Stimulated activated CD8-positive, alpha-beta memory T cell treated with anti-CD3 and anti-CD28 coated beads, Interleukin-15, amount 100 ng/mL, for 24 hours (primary cell): ENCODE measurements around the gene HIPK3.
"Not testable (repeated sequence)": the region's sequence is repeated elsewhere in the genome, so short reads cannot be mapped to it uniquely, and the experiment has no call there.

Experiments
- DNase-seq: peaks from one replicate; pipeline ENCODE4 v3.0.0-alpha.2; 2020; ENCODE audit warnings: low read depth

Gene HIPK3

GRCh38 chr11:33258631-33259205 lies 1.5 kb downstream of the HIPK3 start:
- DNase-seq = no peak

- no peak for DNase-seq
Observed at GRCh38 chr11:33259869-33260268, 2.7 kb downstream of the HIPK3 start.

- not testable (repeated sequence) for DNase-seq
Observed at GRCh38 chr11:33261350-33261749, 4.2 kb downstream of the HIPK3 start.

- DNase-seq = no peak
Observed at GRCh38 chr11:33262011-33262645, 4.9 kb downstream of the HIPK3 start.

GRCh38 chr11:33263549-33263948 lies 6.4 kb downstream of the HIPK3 start:
- DNase-seq = no peak

GRCh38 chr11:33264926-33265325 lies 7.7 kb downstream of the HIPK3 start:
- no peak for DNase-seq

GRCh38 chr11:33266393-33267215 lies 9.4 kb downstream of the HIPK3 start:
- no peak for DNase-seq

- no peak for DNase-seq
Observed at GRCh38 chr11:33268945-33269540, 11.9 kb downstream of the HIPK3 start.

GRCh38 chr11:33269822-33270221 lies 12.6 kb downstream of the HIPK3 start:
- no peak for DNase-seq

GRCh38 chr11:33271059-33271458 lies 13.9 kb downstream of the HIPK3 start:
- DNase-seq = no peak

GRCh38 chr11:33272338-33273107 lies 15.3 kb downstream of the HIPK3 start:
- DNase-seq = no peak

GRCh38 chr11:33273656-33274055 lies 16.5 kb downstream of the HIPK3 start:
- DNase-seq = no peak

GRCh38 chr11:33280411-33280810 lies 23.2 kb downstream of the HIPK3 start:
- DNase-seq = no peak

GRCh38 chr11:33281758-33282157 lies 24.6 kb downstream of the HIPK3 start:
- DNase-seq = no peak

GRCh38 chr11:33284818-33285217 lies 27.6 kb downstream of the HIPK3 start:
- no peak for DNase-seq

- no peak for DNase-seq
Observed at GRCh38 chr11:33290319-33290718, 33.1 kb downstream of the HIPK3 start.

GRCh38 chr11:33291004-33291777 lies 34.0 kb downstream of the HIPK3 start:
- no peak for DNase-seq

- DNase-seq = no peak
Observed at GRCh38 chr11:33292311-33292710, 35.1 kb downstream of the HIPK3 start.

- DNase-seq = no peak
Observed at GRCh38 chr11:33294224-33294623, 37.0 kb downstream of the HIPK3 start.

GRCh38 chr11:33294797-33295196 lies 37.6 kb downstream of the HIPK3 start:
- no peak for DNase-seq

GRCh38 chr11:33296695-33297094 lies 39.5 kb downstream of the HIPK3 start:
- no peak for DNase-seq
